ENCODE results near the gene UBR4.

The UBR4 gene

GRCh38 chr1:19137158-19137557 lies 72.9 kb downstream of the UBR4 start:
- DNase-seq, result no peak

GRCh38 chr1:19133360-19133759 lies 76.7 kb downstream of the UBR4 start:
- no peak for DNase-seq

- no peak for DNase-seq
Observed at GRCh38 chr1:19130468-19130867, 79.6 kb downstream of the UBR4 start.

GRCh38 chr1:19128968-19129514 lies 81.0 kb downstream of the UBR4 start:
- DNase-seq, result no peak

GRCh38 chr1:19124273-19124672 lies 85.8 kb downstream of the UBR4 start:
- no peak for DNase-seq

- DNase-seq, result no peak
Observed at GRCh38 chr1:19123837-19124236, 86.2 kb downstream of the UBR4 start.

- DNase-seq, result no peak
Observed at GRCh38 chr1:19122668-19123067, 87.4 kb downstream of the UBR4 start.

GRCh38 chr1:19121192-19121591 lies 88.9 kb downstream of the UBR4 start:
- DNase-seq, result no peak

GRCh38 chr1:19120070-19120469 lies 90.0 kb downstream of the UBR4 start:
- DNase-seq, result no peak

- no peak for DNase-seq
Observed at GRCh38 chr1:19115082-19115808, 94.8 kb downstream of the UBR4 start.

GRCh38 chr1:19113697-19114092 lies 96.4 kb downstream of the UBR4 start:
- no peak for DNase-seq

- no peak for DNase-seq
Observed at GRCh38 chr1:19112891-19113696, 97.0 kb downstream of the UBR4 start.

- no peak for DNase-seq
Observed at GRCh38 chr1:19110257-19110927, 99.7 kb downstream of the UBR4 start.

GRCh38 chr1:19109545-19109944 lies 100.5 kb downstream of the UBR4 start:
- no peak for DNase-seq

- DNase-seq, result no peak
Observed at GRCh38 chr1:19101244-19101643, 108.8 kb downstream of the UBR4 start.

- DNase-seq, result no peak
Observed at GRCh38 chr1:19100028-19100427, 110.0 kb downstream of the UBR4 start.

- no peak for DNase-seq
Observed at GRCh38 chr1:19096990-19097389, 113.1 kb downstream of the UBR4 start.

GRCh38 chr1:19096036-19096833 lies 113.8 kb downstream of the UBR4 start:
- DNase-seq, result no peak

GRCh38 chr1:19091196-19091953 lies 118.7 kb downstream of the UBR4 start:
- no peak for DNase-seq

- no peak for DNase-seq
Observed at GRCh38 chr1:19089524-19089923, 120.5 kb downstream of the UBR4 start.

GRCh38 chr1:19088717-19089442 lies 121.2 kb downstream of the UBR4 start:
- DNase-seq, result no peak

Data from NCI-H774 (cell line).